NCI-H146 (cell line): ENCODE results near the gene UQCC5.

Experiments used
- DNase-seq: peaks from one replicate; lab custom pipeline; 2025; lab: John Stamatoyannopoulos, UW

UQCC5 gene

GRCh38 chr3:52570076-52570475 is 33.7 kb downstream of the UQCC5 start:
- DNase-seq: no peak

DNA sequence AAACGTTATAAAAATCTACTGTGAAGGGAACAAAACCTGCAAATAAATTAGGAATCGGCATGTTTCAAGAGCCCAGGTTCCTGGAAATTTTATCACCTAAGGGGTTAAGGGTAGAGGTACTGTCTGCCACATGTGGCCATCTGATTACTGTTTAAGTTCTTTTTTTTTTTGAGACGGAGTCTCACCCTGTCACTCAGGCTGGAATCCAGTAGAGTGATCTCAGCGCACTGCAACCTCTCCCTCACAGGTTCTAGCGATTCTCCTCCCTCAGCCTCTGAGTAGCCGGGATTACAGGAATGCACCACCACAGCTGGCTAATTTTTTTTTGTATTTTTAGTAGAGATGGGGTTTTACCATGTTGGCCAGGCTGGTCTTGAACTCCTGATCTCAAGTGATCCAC is 35.8 kb downstream of the UQCC5 start:
- DNase-seq: no peak

DNA sequence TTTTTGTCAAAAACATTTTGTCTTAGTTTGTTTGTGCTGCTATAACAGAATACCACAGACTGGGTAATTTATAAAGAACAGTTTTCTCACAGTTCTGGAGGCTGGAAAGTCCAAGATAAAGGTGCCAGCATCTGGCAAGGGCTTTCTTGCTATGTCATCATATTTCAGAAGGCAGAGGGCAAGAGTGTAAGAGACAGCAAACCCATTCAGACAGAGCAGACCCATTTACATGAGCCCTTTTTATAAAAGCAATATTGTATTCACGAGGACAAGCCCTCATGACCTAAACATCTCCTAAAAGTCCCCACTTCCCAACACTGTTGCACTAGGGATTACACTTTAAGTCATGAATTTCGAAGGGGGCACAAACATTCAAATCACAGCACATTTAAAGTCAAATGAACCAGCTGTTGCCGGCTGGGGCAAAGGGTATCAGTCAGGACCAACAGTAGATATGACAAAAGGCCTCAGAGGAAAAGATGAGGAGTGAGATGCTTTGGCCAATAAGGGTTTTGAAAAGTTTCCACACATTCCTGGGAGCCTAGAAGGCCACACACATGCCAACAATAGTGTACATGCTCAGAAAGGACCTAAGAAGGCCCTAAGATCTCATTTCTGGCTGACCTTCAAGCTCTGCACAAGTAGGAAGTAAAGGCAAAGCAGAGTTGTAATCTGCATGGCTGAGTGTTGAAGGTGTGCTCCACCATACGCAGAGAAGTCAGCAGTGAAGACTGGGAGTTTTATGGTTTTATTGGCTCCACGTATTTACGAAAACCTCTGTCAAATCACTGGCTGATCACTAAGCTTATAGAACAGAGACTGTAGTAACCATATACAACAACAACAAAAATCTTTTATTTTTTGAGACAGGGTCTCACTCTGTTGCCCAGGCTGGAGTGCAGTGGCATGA is 37.9 kb downstream of the UQCC5 start:
- DNase-seq: no peak
